CD4-positive, alpha-beta T cell treated with Interferon alpha-2 for 1 hour (primary cell): Measurements from ENCODE around the gene STK10.
"Not testable (repeated sequence)": the region's sequence is repeated elsewhere in the genome, so short reads cannot be mapped to it uniquely, and the experiment has no call there.

Source experiments
- DNase-seq, 2 donors: peaks; one replicate each; pipeline ENCODE4 v3.0.0-alpha.2; 2020 to 2022

Gene STK10

GRCh38 chr5:172051643-172052339, 136.2 kb downstream of the STK10 start:
- DNase-seq: no peak

GRCh38 chr5:172050080-172050479, 137.9 kb downstream of the STK10 start:
- DNase-seq: no peak

GRCh38 chr5:172049226-172049796, 138.7 kb downstream of the STK10 start:
- no peak for DNase-seq

- DNase-seq: no peak
These were observed 139.4 kb downstream of the STK10 start for GRCh38 chr5:172048539-172049101.

- no peak for DNase-seq
These were observed 139.9 kb downstream of the STK10 start for GRCh38 chr5:172048170-172048422.

GRCh38 chr5:172046593-172046992, 141.4 kb downstream of the STK10 start:
- DNase-seq: no peak

- DNase-seq: no peak
These were observed 142.8 kb downstream of the STK10 start for GRCh38 chr5:172045315-172045632.

- no peak for DNase-seq
These were observed 143.3 kb downstream of the STK10 start for GRCh38 chr5:172044631-172045314.

GRCh38 chr5:172043865-172044264, 144.2 kb downstream of the STK10 start:
- no peak for DNase-seq

- no peak for DNase-seq
These were observed 145.8 kb downstream of the STK10 start for GRCh38 chr5:172042183-172042582.

- no peak for DNase-seq
These were observed 149.9 kb downstream of the STK10 start for GRCh38 chr5:172038167-172038566.

GRCh38 chr5:172035049-172035448, 153.0 kb downstream of the STK10 start:
- DNase-seq: no peak

GRCh38 chr5:172031894-172032461, 156.0 kb downstream of the STK10 start:
- DNase-seq: no peak

GRCh38 chr5:172029876-172030275, 158.1 kb downstream of the STK10 start:
- DNase-seq: no peak

- DNase-seq: no peak
These were observed 159.9 kb downstream of the STK10 start for GRCh38 chr5:172028167-172028566.

- not testable (repeated sequence) for DNase-seq
These were observed 167.8 kb downstream of the STK10 start for GRCh38 chr5:172020110-172020786.

GRCh38 chr5:172015346-172015745, 172.7 kb downstream of the STK10 start:
- DNase-seq: no peak

GRCh38 chr5:172010278-172010677, 177.7 kb downstream of the STK10 start:
- DNase-seq: no peak

GRCh38 chr5:172009536-172010270, 178.3 kb downstream of the STK10 start:
- no peak for DNase-seq

- DNase-seq: no peak
These were observed 179.3 kb downstream of the STK10 start for GRCh38 chr5:172008689-172009141.

- no peak for DNase-seq
These were observed 179.9 kb downstream of the STK10 start for GRCh38 chr5:172008111-172008455.
